HG03558 (cell line): Measurements from ENCODE around the gene BPIFA1.

Experiments
- ATAC-seq: cut with Tn5 transposase; IDR thresholded peaks from one replicate; pipeline ENCODE4 v1.9.1; 2021; ENCODE audit warnings: moderate number of reproducible peaks; ENCODE audit not compliant: unreplicated experiment; ENCODE audit errors: extremely low read depth

Gene BPIFA1

DNA sequence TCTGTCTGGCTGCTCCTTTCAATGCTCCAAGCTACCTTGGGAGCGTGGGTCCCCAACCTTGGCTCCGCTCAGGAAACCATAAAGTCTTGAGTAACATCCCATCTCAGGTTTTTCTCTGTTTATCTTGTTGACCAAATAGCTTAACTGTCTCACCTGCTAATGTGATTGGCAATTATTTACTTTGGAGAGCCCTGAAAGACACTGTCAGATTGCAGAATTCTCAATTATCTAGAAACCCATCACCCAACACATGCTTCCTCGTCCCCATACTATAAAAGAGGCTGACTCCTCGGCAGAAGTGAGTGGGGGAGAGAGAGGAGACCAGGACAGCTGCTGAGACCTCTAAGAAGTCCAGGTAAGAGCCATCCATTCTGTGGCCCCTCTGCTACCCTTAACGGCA lies at the start of gene BPIFA1:
Gene BPIFA1, plus strand, starts transcription at position 301 of the 400 bp plus-strand sequence. CDS start 1,716 bp downstream, outside the sequence.
- no peak for ATAC-seq

DNA sequence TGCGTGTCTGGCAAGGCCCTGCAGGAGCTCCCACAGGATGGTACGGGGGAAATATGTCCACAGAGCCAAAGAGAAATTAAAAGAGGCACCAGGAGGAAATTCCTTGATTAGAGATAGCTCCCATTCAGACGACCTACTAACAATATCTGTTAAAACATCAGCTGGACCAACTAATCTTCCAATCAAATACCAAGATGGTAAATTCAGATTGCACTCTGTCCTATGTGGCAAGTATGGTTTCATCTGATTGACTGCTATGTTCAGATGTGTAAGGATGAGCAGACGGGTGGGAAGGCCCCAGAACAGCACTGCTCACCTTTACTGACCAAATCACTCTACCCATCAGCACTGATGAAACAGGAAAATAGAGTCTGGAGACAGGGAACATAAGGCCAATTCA lies 48.3 kb upstream of the BPIFA1 start:
- no peak for ATAC-seq

DNA sequence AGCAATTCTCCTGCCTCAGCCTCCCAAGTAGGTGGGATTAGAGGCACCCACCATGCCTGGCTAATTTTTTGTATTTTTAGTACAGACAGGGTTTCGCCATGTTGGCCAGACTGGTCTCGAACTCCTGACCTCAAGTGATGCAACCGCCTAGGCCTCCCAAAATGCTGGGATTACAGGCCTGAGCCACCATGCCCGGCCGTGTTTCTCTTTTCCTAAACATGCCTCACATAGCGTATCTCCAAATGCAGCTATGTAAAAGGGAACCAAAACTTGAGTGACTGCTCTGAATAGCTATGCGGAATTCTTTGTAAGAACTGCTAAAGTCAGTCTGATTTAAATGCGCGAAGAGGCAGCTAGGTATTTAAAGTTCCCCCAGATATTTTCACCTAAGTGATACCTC lies 47.4 kb upstream of the BPIFA1 start:
- no peak for ATAC-seq

DNA sequence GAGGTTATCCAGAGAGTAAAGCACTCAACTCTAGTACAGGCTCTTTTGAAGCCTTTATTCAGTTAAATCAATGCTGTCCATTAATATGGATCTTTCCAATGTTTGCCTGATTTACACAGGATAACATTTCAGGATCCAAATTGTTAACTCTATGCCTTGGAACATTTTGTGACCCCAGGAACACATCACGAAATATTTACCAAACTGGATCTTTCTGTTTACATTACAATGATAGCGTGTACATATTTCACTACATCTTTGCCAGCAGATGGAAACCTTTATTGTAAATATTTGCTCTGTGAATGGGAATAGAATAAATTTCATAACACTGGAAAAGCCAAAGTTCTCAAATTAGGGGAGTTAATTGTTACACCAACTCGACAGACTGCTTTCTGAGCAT lies 44.3 kb upstream of the BPIFA1 start:
- no peak for ATAC-seq

DNA sequence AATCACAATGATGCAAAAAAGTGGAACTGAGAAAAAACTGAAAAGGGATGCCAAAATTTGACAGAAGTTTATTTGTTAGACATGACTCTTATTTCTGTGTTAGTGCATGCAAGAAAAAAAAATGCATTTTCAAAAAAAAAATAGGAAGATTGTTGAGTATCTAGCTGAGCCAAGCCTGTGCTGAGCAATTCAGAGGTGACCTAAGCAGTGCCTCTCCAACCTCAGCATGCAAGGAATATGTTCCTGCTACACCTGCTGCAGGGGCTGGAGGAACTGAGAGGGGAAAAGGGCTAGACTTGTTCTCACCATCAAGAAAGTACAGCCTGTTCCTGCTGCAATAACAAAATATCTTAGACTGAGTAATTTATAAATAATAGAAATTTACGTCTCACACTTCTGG lies 43.8 kb upstream of the BPIFA1 start:
- no peak for ATAC-seq

DNA sequence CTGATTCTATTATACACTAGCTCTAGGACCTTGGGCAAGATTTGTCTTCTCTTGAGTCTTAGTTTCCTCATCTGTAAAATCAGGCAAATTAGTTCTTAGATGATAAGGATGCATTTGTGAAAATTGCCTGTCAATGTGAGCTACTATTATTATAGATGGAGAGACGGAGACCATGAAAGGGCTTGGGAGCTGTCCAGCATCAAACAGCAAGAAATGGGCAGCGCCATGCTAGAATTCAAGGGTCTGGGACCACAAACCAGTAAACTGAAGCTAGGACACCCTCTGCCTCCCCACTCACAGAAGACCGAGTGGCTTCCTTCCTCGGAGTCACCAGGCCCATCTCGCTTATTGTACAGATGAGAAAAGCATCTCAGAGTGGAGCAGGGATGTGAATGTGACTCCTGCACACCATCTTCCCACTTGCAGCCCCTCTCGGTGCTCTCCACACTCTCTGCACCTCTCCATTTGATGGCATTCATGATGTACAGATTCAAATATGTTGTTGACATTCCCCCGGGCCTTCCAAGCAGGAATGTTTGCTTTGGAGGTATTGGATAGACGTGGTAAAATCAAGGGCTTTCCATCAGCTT lies 42.8 kb upstream of the BPIFA1 start:
- ATAC-seq: no peak

DNA sequence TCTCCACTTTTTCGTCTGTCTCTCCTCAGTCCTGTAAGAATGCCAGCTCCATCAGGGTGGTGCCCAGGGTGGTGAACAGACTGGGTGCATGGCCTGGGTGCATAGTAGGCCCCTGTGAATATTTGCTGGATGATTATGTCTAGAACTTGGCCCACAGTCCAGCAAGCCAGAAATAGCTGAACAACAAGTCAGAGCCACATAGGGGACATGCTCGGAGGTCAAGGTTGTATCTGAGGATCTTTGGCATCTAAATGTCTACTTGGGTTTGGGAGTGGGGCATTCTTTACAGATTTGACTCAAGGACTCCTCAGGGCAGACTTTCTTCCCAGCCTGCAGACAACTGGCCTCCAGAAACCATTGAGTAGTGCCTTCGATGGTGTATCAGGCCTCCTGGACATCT lies 36.8 kb upstream of the BPIFA1 start:
- ATAC-seq: no peak

DNA sequence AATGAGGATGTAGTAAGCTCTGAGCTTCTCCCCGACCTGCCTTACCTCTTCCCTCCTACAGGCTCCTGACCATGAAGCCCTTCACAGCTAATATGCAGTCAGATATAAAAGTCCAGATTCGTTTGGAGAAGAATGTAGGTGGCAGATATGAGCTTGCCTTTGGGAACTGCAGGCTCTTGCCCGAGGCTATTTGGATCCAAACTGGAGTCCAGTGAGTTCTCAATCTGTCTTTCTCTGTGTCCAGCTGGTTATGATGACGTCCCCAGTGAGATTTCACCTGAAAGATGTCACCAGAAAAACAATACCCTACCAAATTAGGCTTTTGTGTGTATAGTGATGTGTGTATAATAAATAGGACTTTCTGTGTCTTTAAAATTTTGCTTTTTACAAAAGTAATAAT lies 33.3 kb upstream of the BPIFA1 start:
- ATAC-seq: no peak

DNA sequence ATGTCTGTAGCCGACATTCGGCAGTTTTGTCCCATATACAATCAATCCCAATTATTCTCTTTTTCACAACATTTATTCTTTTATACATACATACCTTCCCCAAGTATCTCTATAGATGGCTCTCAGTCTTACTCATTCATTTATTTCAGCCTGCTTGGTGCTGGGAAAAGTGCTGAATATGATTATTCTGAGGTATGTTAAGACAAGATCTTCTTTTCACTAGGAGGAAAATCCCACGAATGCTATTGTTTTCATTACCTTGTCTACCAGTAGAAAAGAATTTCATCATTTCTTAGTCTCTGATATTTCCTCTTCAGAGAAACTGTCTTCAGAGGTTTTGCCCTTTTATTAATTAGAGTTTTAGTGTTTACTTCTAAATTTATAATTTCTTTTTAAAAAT lies 32.4 kb upstream of the BPIFA1 start:
- ATAC-seq: no peak

DNA sequence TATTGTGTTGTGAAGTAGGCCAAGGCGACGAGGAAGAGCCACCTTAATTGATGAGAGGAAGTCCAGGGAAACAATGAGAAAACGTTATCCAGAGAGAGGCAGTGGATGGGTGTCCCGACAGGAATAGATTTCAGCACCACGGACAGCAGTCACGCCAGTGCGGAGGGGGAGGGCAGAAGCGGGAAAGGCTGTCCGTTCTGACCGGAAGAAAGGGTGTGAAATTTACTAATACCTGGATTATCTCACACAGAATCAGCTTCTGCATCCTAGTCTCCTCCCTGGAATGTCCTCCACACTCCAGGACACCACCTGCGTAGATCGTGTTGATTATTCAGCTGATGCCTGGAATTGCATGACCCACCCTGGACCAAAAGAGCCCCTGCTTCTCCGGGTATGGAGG lies 26.0 kb upstream of the BPIFA1 start:
- no peak for ATAC-seq

DNA sequence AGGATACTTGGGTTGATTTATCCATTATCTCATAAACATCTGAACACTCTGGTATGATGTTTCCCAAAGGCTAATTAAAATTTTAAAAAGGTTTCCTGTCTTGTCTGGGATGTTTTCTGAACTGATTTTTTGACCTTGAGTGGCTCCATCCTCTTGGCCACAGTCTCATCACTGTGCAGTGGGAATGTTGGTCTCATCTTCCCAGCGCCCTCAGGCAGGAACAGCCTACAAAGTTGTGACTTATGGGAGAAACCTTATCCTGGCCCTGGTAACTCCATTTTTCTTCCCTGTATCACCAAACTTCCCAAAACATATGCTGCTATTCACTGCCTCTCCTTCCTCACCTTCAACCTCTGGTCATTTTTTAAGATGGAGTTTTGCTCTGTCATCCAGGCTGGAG lies 25.4 kb upstream of the BPIFA1 start:
- ATAC-seq: no peak

DNA sequence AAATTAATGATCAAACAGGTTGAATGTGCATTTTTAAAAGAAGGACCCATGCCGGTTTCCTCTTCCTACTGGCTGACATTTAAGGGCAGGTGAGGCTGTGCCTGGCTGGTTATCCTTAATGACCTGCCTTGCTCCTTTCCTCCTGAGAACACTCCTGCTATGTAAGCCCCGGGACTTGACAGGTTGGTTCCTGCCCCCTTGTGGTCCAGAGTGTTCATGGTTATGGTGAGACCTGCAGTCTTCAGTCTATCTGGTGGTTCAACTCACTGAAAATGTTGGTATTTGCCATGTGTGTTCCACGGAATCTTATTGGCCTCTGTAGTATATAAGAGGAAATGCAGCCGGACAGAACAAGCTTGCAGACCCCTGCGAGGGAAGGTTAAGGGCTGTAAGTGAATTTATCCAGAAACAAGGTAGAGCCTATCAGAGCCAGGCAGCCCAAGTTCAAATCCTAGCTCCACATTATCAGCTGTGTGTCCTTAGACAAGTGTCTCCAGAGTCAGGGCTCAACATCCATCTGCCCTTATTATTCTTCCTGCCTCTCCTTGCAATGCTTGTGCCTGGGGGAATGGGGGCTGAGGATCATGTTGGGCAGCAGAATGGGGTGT lies 23.9 kb upstream of the BPIFA1 start:
- ATAC-seq: no peak

DNA sequence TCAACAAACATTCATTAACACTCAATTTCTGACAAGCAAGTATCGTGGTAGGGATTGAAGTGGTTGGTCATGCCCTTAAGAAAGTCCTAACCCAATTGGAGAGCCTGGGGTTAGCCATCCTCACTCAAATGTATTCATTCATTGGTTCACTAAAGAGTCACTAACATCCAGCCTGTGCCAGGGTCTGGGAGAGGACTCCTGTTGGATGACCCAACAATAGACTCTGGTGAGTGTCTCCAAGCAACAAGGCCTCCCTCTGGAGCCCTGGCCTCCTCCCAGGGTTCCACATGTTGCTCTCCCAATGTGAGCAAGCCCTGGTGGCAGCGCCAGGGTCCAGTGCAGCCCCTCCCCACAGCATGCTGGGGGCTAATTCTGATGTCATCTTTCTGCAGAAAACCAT lies 18.7 kb upstream of the BPIFA1 start, which contains the start of gene BPIFA3:
Gene BPIFA3, plus strand, starts transcription at position 301 of the 400 bp plus-strand sequence. CDS start 185 bp downstream, outside the sequence.
- no peak for ATAC-seq

DNA sequence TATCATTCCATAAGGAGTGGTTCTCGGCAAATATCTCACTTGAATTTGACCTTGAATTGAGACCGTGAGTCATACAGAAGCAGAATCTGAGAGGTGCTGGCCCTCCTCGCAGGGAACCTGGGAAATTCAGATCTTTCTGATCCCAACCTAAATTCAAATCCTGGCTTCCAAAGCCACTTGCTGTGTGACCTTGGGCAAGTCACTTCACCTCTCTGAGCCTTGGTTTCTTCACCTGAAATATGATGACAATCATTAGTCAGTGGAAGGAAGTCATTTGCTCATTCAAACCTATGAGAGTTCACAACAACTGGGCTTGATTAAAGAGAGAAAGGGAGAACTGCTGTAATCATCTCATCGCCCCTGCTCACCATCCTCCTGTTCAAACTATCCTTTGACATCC lies 11.4 kb upstream of the BPIFA1 start:
- ATAC-seq: no peak

DNA sequence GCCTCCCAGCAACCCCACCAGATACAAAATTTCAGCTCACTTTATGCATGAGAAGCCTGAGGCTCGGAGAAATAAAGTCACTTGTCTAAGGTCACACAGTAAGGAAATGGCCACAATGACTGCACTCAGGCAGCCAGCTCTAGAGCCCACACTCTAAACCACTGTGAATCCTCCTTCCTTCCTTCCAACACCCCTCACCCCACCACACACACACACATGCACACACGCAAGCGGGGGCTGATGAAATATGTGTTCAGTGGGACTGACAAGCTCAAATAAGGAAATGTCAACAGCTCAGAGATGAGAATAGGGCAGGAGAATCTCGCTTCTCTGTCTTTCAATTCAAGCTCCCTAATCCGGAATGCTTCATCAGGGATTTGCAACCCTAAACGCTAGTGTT lies 6.0 kb upstream of the BPIFA1 start:
- ATAC-seq: no peak

DNA sequence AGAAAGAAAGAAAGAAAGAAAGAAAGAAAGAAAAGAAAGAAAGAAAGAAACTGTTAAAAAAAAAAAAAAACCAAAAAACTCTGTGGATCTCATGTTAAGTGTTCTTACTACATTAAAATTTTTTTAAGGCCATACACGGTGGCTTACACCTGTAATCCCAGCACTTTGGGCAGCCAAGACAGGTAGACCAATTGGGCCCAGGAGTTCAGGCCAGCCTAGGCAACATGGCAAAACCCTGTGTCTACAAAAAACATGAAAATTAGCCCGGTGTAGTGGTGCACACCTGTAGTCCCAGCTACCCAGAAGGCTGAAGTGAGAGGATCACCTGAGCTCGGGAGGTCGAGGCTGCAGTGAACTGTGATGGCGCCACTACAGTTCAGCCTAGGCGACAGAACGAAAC lies 4.6 kb upstream of the BPIFA1 start:
- ATAC-seq: no peak

DNA sequence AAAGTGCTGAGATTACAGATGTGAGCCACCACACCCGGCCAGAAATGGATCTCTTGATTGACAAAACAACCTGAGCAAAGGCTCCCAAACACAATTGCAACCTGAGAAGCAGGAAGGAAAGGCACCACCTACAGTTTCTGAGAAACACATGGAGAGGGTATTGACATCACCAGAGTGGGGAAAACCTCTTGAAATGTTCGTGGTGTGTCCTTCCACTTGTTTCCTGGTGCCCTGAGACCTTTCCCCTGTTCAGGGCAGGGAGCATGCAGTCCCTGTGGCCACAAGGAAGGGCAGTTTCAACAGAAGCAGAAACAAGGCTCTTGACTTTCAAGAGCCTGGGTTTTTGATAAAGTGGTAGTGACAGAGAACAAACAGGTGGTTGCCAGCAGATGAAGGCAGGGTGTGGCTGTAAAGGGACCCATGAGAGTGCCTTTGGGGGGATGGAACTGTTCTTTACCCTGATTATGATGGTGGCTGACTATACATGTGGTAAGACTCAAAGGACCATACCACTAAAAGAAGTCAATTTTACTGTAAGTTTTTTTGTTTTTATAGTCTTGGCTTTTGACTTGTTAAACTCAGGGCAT lies 3.2 kb upstream of the BPIFA1 start:
- ATAC-seq: no peak

DNA sequence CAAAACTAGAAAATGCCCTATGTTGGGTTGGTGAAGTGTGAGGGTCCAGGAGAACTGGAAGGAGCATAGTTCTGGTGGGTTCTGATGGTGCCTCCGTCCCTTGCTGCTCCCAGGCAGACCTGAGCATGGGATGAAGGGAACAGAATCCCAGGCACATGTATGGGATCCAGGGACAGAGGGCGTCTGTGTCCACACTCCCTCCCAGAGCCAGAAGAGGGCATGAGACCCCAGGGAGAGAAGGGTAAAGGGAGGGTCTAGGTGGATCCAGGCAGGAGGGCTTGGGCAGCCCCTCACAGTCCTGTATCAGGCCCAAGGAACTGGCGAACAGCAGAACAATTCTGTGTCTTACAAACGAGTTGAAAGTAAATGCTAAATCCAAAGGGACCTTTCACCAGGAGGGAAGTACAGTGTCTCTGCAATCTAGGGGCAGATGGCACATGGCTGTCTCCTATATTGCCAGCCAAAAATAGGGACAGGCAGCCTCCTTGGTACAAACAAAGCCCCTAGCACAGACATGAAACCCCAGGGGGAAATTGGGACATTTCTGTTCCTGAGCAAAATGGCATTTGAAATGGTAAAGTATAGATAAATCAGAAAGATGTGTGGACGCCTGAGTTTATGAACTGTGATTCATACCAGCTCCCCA lies 2.5 kb upstream of the BPIFA1 start:
- no peak for ATAC-seq

DNA sequence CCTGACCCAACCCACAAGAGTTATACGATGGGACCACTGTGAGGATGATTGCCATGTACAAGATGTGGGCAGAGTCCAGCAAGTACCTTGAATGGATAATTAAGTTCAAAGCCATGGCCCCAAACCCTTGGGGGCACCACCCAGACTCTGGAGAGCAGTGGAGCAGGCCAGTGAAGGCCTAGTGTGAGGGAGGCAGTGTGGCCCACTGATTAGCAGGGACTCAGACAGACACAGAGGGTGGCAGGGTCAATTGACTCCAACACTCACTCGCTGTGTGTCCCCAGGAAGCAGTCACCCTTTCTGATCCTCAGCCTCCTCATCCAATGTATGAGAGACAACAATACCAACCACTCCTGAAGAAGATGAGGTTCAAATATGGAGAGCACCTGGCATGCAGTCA lies 1.7 kb upstream of the BPIFA1 start:
- no peak for ATAC-seq

DNA sequence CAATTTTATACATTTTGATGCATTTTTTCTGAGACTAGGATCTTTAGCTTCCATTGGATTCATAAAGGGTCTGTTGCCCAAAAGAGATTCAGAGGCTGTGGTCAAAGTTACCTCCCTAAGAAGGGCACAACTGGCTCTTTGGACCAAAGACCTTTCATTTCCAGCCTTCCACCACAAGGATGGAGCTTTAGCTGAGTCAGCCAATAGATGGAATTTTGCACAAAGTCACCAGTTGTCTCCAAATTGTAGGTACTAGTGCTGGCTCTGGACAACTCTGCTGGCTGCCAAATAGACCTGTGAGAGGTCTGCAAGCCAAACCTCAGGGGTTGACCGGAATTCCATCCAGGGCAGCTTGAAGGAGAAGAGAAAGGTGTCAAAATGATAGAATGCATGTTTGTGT lies 555 bp downstream of the BPIFA1 start:
- no peak for ATAC-seq

DNA sequence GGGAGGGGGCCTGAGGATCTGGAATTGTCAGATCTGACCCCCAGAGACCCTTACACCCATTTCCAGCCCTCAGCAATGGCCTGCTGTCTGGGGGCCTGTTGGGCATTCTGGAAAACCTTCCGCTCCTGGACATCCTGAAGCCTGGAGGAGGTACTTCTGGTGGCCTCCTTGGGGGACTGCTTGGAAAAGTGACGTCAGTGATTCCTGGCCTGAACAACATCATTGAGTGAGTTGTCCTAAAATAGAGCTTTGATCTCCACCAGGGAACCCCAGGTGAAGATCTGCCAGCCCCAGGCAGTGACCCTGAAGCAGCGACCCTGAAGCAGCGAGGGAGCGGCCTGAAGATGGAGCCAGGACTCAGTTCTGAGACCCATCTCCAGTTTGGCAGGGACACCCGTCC lies 2.2 kb downstream of the BPIFA1 start:
- ATAC-seq: no peak

DNA sequence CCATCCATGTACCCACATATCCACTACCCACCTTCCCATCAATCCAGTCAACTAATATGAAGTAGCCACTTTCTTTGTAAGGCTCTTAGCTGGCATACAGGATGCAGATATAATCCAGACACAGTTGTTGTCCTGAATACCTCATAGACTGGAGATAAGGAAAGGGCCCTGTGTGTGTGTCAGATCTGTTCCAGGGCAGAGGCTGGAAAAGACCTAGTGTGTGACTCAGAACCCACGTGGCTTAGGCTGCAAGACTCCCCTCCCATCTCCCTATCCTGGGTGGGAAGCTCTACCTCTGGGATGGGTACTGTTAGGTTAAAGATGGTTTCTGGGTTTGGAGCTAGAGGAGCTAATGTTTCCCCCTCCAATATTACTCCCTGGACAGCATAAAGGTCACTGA lies 3.6 kb downstream of the BPIFA1 start:
- ATAC-seq: no peak
